ENCODE measurements around the gene UBE2L3.

Gene UBE2L3

GRCh38 chr22:21569459-21570170 is 2.1 kb downstream of the UBE2L3 start:
- Histone ChIP-seq H4K20me1 (ENCODE audit: insufficient read depth, low read length) (peaks cover 53% of the 10 kb centered on the region), H3K9ac (ENCODE audit: low read length) (no peak overlapping the region), H3K36me3 (replicated peaks; ENCODE audit: insufficient read depth, low read length) (no peaks in the 10 kb centered on the region), H3K4me1 (ENCODE audit: low read length) (peaks cover 20% of the 10 kb centered on the region), H3K27ac (ENCODE audit: low read length) (no peak overlapping the region), H2AFZ (ENCODE audit: low read length) (no peak overlapping the region), H3K9me2 (replicated peaks; ENCODE audit: insufficient read depth, low read length) (no peaks in the 10 kb centered on the region), H3K27me3 (replicated peaks; ENCODE audit: insufficient read depth, low read length) (no peaks in the 10 kb centered on the region), H3K79me2 (ENCODE audit: low read length) (peaks cover 74% of the 10 kb centered on the region), H3K4me3 (ENCODE audit: low read length) (no peak overlapping the region), H3K4me2 (ENCODE audit: low read depth, low read length) (peak overlapping the region; percentile 83), H3F3A (ENCODE audit: insufficient read depth, low read length) (no peaks in the 10 kb centered on the region), H3K9me3 (replicated peaks; ENCODE audit: insufficient read depth, low read length) (no peaks in the 10 kb centered on the region)
- no peak for TF ChIP-seq EZH2phosphoT487 (IDR thresholded peaks at IDR 0.05; ENCODE audit: low read length)
- TF ChIP-seq, protein P1, sequence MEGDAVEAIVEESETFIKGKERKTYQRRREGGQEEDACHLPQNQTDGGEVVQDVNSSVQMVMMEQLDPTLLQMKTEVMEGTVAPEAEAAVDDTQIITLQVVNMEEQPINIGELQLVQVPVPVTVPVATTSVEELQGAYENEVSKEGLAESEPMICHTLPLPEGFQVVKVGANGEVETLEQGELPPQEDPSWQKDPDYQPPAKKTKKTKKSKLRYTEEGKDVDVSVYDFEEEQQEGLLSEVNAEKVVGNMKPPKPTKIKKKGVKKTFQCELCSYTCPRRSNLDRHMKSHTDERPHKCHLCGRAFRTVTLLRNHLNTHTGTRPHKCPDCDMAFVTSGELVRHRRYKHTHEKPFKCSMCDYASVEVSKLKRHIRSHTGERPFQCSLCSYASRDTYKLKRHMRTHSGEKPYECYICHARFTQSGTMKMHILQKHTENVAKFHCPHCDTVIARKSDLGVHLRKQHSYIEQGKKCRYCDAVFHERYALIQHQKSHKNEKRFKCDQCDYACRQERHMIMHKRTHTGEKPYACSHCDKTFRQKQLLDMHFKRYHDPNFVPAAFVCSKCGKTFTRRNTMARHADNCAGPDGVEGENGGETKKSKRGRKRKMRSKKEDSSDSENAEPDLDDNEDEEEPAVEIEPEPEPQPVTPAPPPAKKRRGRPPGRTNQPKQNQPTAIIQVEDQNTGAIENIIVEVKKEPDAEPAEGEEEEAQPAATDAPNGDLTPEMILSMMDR (IDR thresholded peaks at IDR 0.05; ENCODE audit: low read length), result no peak
- TF ChIP-seq EZH2 (optimal IDR thresholded peaks at IDR 0.05; ENCODE audit: low read depth, low read length), result no peak
- no peak for DNase-seq

GRCh38 chr22:21570398-21570797 is 2.9 kb downstream of the UBE2L3 start:
- Histone ChIP-seq H3K79me2 (ENCODE audit: low read length) (peaks cover 81% of the 10 kb centered on the region), H3F3A (ENCODE audit: insufficient read depth, low read length) (no peaks in the 10 kb centered on the region), H3K4me2 (ENCODE audit: low read depth, low read length) (0 out of 2 replicates have a peak overlapping the region, but pooled peaks have one; percentile 5), H3K27ac (ENCODE audit: low read length) (no peak overlapping the region), H3K9me3 (replicated peaks; ENCODE audit: insufficient read depth, low read length) (no peaks in the 10 kb centered on the region), H3K9ac (ENCODE audit: low read length) (no peak overlapping the region), H3K9me2 (replicated peaks; ENCODE audit: insufficient read depth, low read length) (no peaks in the 10 kb centered on the region), H3K4me1 (ENCODE audit: low read length) (peaks cover 20% of the 10 kb centered on the region), H3K4me3 (ENCODE audit: low read length) (no peak overlapping the region), H3K36me3 (replicated peaks; ENCODE audit: insufficient read depth, low read length) (no peaks in the 10 kb centered on the region), H4K20me1 (ENCODE audit: insufficient read depth, low read length) (peaks cover 53% of the 10 kb centered on the region), H2AFZ (ENCODE audit: low read length) (no peak overlapping the region), H3K27me3 (replicated peaks; ENCODE audit: insufficient read depth, low read length) (no peaks in the 10 kb centered on the region)
- no peak for TF ChIP-seq EZH2phosphoT487 (IDR thresholded peaks at IDR 0.05; ENCODE audit: low read length)
- no peak for TF ChIP-seq EZH2 (optimal IDR thresholded peaks at IDR 0.05; ENCODE audit: low read depth, low read length)
- TF ChIP-seq, protein P1 (IDR thresholded peaks at IDR 0.05; ENCODE audit: low read length), result no peak
- no peak for DNase-seq

DNA sequence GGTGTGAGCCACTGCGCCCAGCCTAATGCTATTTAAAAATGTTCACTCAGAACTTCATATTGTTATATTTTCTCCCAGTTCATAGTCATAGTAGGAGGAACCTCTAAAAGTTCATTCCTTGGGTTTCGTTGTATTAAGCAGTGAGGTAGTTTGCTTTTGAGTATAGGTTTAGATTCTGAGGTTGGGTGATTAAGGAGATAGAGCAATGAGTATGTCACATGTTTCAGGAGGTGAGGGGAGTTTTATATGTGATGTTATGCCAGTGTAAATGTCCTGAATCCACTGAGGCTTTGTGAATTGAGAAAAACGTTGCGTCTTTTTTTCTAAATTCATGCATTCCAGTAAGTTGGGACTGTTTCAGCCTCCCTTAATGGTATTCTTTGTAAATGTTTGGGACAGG is 4.2 kb downstream of the UBE2L3 start:
- no peaks in the 10 kb centered on the region for H3K9me3 ChIP-seq (replicated peaks; ENCODE audit: insufficient read depth, low read length)
- peaks cover 53% of the 10 kb centered on the region for H4K20me1 ChIP-seq (ENCODE audit: insufficient read depth, low read length)
- H3K36me3 ChIP-seq (replicated peaks; ENCODE audit: insufficient read depth, low read length), result no peaks in the 10 kb centered on the region
- H3K9me2 ChIP-seq (replicated peaks; ENCODE audit: insufficient read depth, low read length), result no peaks in the 10 kb centered on the region
- no peak overlapping the region for H3K4me2 ChIP-seq (ENCODE audit: low read depth, low read length)
- DNase-seq, result no peak
- no peaks in the 10 kb centered on the region for H3K27me3 ChIP-seq (replicated peaks; ENCODE audit: insufficient read depth, low read length)
- TF ChIP-seq, protein P1 (IDR thresholded peaks at IDR 0.05; ENCODE audit: low read length), result no peak
- no peak for TF ChIP-seq EZH2phosphoT487 (IDR thresholded peaks at IDR 0.05; ENCODE audit: low read length)
- H3K4me3 ChIP-seq (ENCODE audit: low read length), result no peak overlapping the region
- no peaks in the 10 kb centered on the region for H3F3A ChIP-seq (ENCODE audit: insufficient read depth, low read length)
- peaks cover 94% of the 10 kb centered on the region for H3K79me2 ChIP-seq (ENCODE audit: low read length)
- peaks cover 20% of the 10 kb centered on the region for H3K4me1 ChIP-seq (ENCODE audit: low read length)
- no peak overlapping the region for H3K9ac ChIP-seq (ENCODE audit: low read length)
- no peak overlapping the region for H2AFZ ChIP-seq (ENCODE audit: low read length)
- no peak overlapping the region for H3K27ac ChIP-seq (ENCODE audit: low read length)

Measured in MM.1S (cell line).